HG02571 (cell line): Measurements from ENCODE around the gene NPHP4.
A peak's percentile ranks its signal among the peaks of the same experiment; 100 is the strongest.

Experiments
- ATAC-seq: cut with Tn5 transposase; IDR thresholded peaks from one replicate; pipeline ENCODE4 v1.9.1; 2021; ENCODE audit warnings: mild to moderate bottlenecking, moderate library complexity; ENCODE audit not compliant: unreplicated experiment

Gene NPHP4

GRCh38 chr1:5992026-5992813 is at the start of gene NPHP4:
Gene NPHP4, minus strand, starts transcription at chr1:5992425. Its CDS starts 6,136 bp downstream, at chr1:5986289.
- ATAC-seq, result peak; percentile 89

GRCh38 chr1:6041432-6042062 is 49.3 kb upstream of the NPHP4 start:
- ATAC-seq, result no peak

- no peak for ATAC-seq
Measured at GRCh38 chr1:6040861-6041415, 48.7 kb upstream of the NPHP4 start.

DNA sequence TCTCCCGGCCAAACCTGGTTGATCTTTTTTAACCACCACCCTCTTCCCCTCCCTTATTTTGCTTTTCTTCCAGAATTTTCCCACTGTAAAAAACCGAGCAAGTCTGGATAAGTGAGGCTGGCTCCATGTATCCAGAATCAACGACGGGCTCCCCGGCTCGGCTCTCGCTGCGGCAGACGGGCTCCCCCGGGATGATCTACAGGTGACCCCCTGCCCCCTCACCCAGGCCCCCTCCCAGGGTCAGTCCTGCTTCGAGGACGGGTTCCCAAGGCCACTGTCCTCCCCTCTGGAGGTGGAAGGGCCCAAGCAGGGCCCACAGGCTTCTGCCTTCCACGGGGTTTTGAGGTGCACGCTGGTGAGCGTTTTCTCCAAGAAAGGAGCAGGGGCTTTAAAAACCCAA is 48.2 kb upstream of the NPHP4 start:
- no peak for ATAC-seq

GRCh38 chr1:6039031-6039430 is 46.8 kb upstream of the NPHP4 start:
- no peak for ATAC-seq

GRCh38 chr1:6038603-6039002 is 46.4 kb upstream of the NPHP4 start:
- no peak for ATAC-seq

- no peak for ATAC-seq
Measured at GRCh38 chr1:6037338-6037762, 45.1 kb upstream of the NPHP4 start.

DNA sequence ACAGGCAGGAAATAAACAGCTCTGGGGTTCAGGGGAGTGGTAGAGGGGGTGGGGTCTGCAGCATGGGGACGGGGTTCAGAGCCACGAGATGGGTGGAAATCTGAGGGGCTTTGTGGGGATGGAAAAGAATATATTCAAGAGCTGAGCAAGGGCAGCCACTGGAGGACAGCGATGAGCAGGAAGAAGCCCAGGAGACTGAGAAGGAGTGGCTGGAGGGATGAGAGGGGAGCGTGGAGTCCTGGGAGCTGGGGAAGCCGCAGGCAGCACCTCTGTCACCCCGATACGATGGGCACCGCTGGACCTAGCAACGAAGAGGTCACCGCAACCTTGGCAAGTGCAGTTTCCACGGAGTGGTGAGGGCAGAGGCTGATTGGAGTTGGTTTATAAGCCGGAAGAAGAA is 43.5 kb upstream of the NPHP4 start:
- no peak for ATAC-seq

DNA sequence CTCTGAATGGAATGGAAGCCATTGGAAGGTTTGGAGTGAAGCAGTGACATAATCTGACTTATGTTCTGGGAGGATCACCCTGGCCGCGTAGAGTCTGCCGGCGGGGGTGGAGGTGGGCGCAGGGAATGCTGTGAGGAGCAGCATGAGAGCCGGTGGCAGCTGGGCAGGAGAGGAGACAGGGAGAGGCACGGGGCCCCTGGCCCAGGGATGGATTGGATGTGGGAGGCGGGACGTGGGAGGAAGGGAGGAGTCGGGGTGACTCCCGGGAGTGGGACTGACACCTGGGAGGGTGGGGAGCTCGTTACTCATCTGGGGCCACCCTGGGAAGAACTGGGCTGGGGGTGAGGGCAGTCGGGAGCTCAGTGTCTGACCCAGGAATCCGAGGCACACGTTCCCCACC is 43.1 kb upstream of the NPHP4 start:
- no peak for ATAC-seq

DNA sequence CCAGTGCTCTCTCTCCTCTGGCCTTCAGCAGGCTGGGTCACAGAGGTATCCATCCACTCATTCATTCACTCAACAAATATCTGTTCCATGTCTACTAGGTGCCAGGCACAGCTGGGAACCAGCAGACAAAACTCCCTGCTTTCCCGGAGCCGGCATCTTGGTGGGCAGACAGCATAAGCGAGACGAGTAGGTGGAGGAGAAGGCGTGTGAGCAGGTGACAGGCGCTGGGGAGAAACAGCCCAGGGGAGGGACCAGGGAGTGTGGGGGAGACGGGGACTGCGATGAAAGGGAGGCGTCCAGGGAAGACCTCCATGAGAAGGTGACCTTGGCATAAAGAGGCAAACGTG is 42.5 kb upstream of the NPHP4 start:
- ATAC-seq, result no peak

- no peak for ATAC-seq
Measured at GRCh38 chr1:6033986-6034749, 41.9 kb upstream of the NPHP4 start.

DNA sequence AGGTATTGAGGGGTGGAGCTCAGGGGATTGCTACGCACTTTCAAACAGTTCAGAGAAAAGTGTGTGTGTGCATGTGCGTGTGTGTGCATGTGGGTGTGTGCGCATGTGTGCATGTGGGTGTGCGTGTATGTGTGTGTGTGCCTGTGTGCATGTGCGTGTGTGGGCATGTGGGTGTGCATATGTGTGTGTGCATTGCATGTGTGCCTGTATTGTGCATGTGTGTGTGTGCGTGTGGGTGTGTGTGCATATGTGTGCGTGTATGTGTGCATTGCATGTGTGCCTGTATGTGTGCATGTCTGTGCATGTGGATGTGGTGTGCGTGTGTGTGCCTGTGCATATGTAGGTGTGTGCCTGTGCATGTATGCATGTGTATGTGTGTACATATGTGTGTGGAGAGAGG is 40.9 kb upstream of the NPHP4 start:
- no peak for ATAC-seq

DNA sequence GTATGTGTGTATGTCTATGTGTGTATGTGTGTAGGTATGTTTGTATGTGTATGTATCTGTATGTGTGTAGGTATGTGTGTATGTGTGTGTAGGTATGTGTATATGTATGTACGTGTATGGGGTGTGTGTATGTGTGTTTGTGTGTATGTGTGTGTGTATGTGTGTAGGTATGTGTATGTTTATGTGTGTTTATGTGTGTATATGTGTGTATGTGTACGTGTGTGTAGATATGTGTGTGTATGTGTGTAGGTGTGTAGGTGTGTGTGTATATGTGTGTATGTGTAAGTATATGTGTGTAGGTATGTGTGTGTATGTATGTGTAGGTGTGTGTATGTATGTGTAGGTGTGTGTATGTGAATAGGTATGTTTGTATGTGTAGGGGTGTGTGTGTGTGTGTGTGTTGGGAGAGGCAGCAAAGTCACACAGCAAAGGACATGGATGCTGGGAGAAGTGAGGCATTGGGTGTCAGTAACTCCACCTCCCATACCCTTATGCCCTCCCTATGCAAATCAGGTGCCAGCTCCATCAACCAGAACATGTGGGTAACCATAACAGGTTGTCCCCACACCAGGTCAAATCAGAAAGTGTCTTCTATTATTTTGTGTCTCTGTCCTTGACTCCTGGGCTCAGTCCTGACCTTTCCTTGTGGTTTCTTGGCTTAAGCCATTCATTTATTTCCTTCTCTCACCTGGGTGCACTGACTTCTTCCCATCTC is 38.5 kb upstream of the NPHP4 start:
- no peak for ATAC-seq

GRCh38 chr1:6030132-6030531 is 37.9 kb upstream of the NPHP4 start:
- no peak for ATAC-seq

- ATAC-seq, result no peak
Measured at GRCh38 chr1:6029351-6029750, 37.1 kb upstream of the NPHP4 start.

DNA sequence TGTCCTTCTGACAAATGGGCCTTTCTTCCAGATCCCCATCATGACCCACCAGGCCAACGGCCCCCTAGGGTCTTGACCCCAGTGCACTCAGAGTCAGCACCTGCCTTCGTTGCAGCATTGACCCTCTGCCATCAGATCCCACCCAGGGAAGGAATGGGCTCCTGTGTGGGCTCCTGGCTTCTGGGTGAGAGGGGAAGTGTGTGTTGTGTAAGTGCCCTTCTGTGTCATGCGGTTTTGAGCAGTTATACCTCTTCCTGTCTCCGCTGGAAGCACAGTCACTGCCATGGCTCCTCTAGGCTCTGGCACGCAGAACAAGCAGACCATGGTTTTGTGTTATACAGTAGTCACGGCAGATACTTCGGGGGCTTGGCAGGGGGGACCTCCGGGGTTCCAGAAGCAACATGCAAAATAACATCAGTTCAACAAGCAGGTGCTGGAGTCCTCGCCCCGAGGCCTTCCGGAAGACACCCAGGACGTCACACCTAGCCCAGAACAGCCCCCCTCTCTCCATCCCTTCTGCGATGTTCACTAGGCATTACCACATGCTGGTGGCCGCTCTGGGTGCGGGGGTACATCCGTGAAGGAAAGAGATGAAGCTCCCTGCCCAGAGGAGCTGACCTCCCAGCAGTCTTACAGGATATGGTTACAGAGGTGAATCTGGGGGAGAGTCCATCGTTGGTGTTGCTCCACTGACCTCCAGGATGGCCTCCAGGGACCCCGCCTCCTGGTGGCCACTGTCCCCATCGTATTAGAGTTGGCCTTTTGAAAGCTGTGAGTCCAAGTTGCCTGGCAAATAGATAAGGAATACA is 36.0 kb upstream of the NPHP4 start:
- no peak for ATAC-seq

DNA sequence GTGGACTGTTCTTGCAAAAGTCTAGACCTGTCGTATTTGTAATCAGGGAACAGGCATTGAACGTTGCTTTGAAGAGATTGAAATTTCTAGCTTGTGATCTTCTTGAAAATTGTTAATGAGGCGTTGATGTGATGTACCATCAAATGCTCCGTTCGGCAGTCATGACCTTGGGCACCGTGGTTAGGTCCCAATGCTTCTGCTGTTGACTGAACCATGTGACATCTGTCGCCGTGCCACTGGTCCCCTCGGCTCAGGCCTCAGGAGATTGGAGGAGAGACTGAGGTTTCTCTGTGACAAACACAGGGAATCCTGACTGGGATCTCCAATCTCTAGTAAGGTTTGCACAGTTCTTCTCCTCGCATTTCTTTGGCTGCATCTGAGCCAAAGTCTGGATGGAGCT is 35.4 kb upstream of the NPHP4 start:
- ATAC-seq, result no peak

GRCh38 chr1:6026095-6026809 is 34.0 kb upstream of the NPHP4 start:
- ATAC-seq, result peak; percentile 80

DNA sequence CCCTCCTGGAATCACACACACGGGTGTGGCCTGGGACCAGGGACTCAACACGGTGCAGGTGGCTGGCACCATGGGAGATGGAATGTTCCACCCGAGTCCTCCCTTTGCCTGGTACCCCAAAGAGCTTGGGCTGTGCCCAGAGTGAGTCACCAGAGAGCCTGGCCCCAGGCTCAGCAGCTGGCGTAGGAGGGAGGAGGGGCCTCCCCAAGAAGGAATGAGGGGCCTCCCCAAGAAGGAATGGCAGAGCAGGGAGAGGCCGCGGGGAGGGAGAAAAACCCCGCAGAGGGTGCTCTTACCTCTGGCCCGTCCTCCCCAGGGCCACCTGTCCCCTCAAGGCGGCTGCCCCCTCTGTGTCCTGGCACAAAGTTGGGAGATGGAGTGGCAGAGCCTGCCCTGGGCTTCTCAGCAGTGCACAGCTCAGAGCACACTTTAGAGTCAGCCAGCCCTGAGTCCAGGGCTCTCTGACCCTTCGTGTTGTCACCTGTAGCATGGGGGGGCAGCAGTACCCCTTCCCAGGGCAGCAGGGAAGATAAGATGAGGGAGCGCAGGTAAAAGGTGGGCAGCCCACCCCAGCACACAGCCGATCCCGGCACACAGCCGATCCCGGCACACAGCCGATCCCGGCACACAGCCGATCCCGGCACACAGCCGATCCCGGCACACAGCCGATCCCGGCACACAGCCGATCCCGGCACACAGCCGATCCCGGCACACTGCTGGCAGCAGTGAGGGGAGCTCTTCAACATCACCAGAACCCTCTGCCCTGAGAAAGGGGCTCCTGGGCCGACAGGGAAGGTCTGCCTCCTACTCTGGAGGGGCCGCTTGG is 33.3 kb upstream of the NPHP4 start:
- ATAC-seq, result no peak
